WERI-Rb-1 (cell line): Measurements from ENCODE around the gene APOL3.
A peak's percentile ranks its signal among the peaks of the same experiment; 100 is the strongest.

ENCODE experiments used
- DNase-seq: peaks from one replicate; pipeline ENCODE4 v3.0.0-alpha.2; 2020
- H3K27ac ChIP-seq: fragments of 250-450 bp; sonication (Bioruptor Pico); 2 replicates; pipeline ENCODE4 v1.5.1; 2020; ENCODE audit warnings: mild to moderate bottlenecking, moderate library complexity
- H3K27me3 ChIP-seq: fragments of 250-450 bp; sonication (Bioruptor Pico); 2 replicates; pipeline ENCODE4 v1.5.1; 2021; ENCODE audit warnings: mild to moderate bottlenecking, low read depth, moderate library complexity; ENCODE audit not compliant: insufficient read depth, severe bottlenecking
- H3K36me3 ChIP-seq: fragments of 250-450 bp; sonication (Bioruptor Pico); 2 replicates; pipeline ENCODE4 v1.5.1; 2020; ENCODE audit warnings: mild to moderate bottlenecking, moderate library complexity
- H3K4me3 ChIP-seq: 2 replicates; pipeline ENCODE4 v1.5.1; 2011; ENCODE audit warnings: low read depth, mild to moderate bottlenecking, control low read depth, low read length
- H3K9me3 ChIP-seq: fragments of 250-450 bp; sonication (Bioruptor Pico); 2 replicates; pipeline ENCODE4 v1.5.1; 2021; ENCODE audit warnings: mild to moderate bottlenecking, moderate library complexity; ENCODE audit not compliant: severe bottlenecking
- CTCF ChIP-seq: IDR thresholded peaks from 2 replicates; pipeline ENCODE4 v1.5.1; 2011; ENCODE audit warnings: low read depth, mild to moderate bottlenecking, control low read depth, inconsistent platforms, low read length

Gene APOL3

GRCh38 chr22:36198536-36198935, 38.0 kb upstream of the APOL3 start:
- Histone ChIP-seq H3K36me3 (no peaks in the 10 kb centered on the region), H3K27me3 (no peaks in the 10 kb centered on the region), H3K9me3 (no peaks in the 10 kb centered on the region), H3K4me3 (no peak overlapping the region), H3K27ac (no peak overlapping the region)
- no peak for DNase-seq
- TF ChIP-seq CTCF: no peak

- peak; percentile 34 for DNase-seq
- Histone ChIP-seq H3K27ac (peak overlapping the region; percentile 44), H3K9me3 (no peaks in the 10 kb centered on the region), H3K4me3 (no peak overlapping the region), H3K36me3 (no peaks in the 10 kb centered on the region), H3K27me3 (no peaks in the 10 kb centered on the region)
- no peak for TF ChIP-seq CTCF
Observed at GRCh38 chr22:36197514-36198146, 37.1 kb upstream of the APOL3 start.

- Histone ChIP-seq H3K27me3 (no peaks in the 10 kb centered on the region), H3K9me3 (no peaks in the 10 kb centered on the region), H3K36me3 (no peaks in the 10 kb centered on the region), H3K4me3 (no peak overlapping the region), H3K27ac (peak overlapping the region; percentile 44)
- TF ChIP-seq CTCF: no peak
- DNase-seq: peak; percentile 66
Observed at GRCh38 chr22:36197065-36197440, 36.5 kb upstream of the APOL3 start.

- H3K36me3 ChIP-seq: no peaks in the 10 kb centered on the region
- H3K27ac ChIP-seq: no peak overlapping the region
- no peak overlapping the region for H3K4me3 ChIP-seq
- no peak for DNase-seq
- H3K9me3 ChIP-seq: no peaks in the 10 kb centered on the region
- TF ChIP-seq CTCF: no peak
- no peaks in the 10 kb centered on the region for H3K27me3 ChIP-seq
Observed at GRCh38 chr22:36196254-36197064, 35.9 kb upstream of the APOL3 start.

- no peaks in the 10 kb centered on the region for H3K36me3 ChIP-seq
- no peak overlapping the region for H3K4me3 ChIP-seq
- H3K27ac ChIP-seq: no peak overlapping the region
- DNase-seq: peak; percentile 77
- no peaks in the 10 kb centered on the region for H3K9me3 ChIP-seq
- H3K27me3 ChIP-seq: no peaks in the 10 kb centered on the region
- TF ChIP-seq CTCF: peak; percentile 84
Observed at GRCh38 chr22:36194971-36195370, 34.4 kb upstream of the APOL3 start.
